COLO829 (cell line): ENCODE data around the gene BMPR1A.
"Not testable (repeated sequence)": the region's sequence is repeated elsewhere in the genome, so short reads cannot be mapped to it uniquely, and the experiment has no call there.

Experiments used
- DNase-seq: peaks from one replicate; pipeline ENCODE4 v3.0.0; 2012; ENCODE audit warnings: low spot score

Gene BMPR1A

GRCh38 chr10:86941991-86942421, 185.6 kb downstream of the BMPR1A start:
- DNase-seq: no peak

GRCh38 chr10:86942441-86943315, 186.3 kb downstream of the BMPR1A start:
- no peak for DNase-seq

GRCh38 chr10:86943316-86944030, 187.1 kb downstream of the BMPR1A start:
- DNase-seq: no peak

- DNase-seq: no peak
Measured at GRCh38 chr10:86944031-86944419, 187.6 kb downstream of the BMPR1A start.

GRCh38 chr10:86944471-86944870, 188.1 kb downstream of the BMPR1A start:
- DNase-seq: no peak

GRCh38 chr10:86944907-86945306, 188.5 kb downstream of the BMPR1A start:
- DNase-seq: no peak

- no peak for DNase-seq
Measured at GRCh38 chr10:86945361-86946212, 189.2 kb downstream of the BMPR1A start.

- DNase-seq: no peak
Measured at GRCh38 chr10:86946213-86947155, 190.1 kb downstream of the BMPR1A start.

GRCh38 chr10:86947806-86948205, 191.4 kb downstream of the BMPR1A start:
- DNase-seq: not testable (repeated sequence)

GRCh38 chr10:86950349-86950748, 193.9 kb downstream of the BMPR1A start:
- DNase-seq: no peak

- no peak for DNase-seq
Measured at GRCh38 chr10:86951184-86951761, 194.9 kb downstream of the BMPR1A start.

GRCh38 chr10:86952106-86952505, 195.7 kb downstream of the BMPR1A start:
- DNase-seq: no peak

GRCh38 chr10:86952697-86953096, 196.3 kb downstream of the BMPR1A start:
- not testable (repeated sequence) for DNase-seq

GRCh38 chr10:86953747-86954680, 197.6 kb downstream of the BMPR1A start:
- no peak for DNase-seq

- no peak for DNase-seq
Measured at GRCh38 chr10:86954681-86955500, 198.5 kb downstream of the BMPR1A start.

- DNase-seq: no peak
Measured at GRCh38 chr10:86955501-86956194, 199.2 kb downstream of the BMPR1A start.

- no peak for DNase-seq
Measured at GRCh38 chr10:86956195-86956847, 199.9 kb downstream of the BMPR1A start.
